ACC112 (cell line): ENCODE measurements around the gene RRP36.

ENCODE experiments used
- H2AFZ ChIP-seq: fragments of 200-600 bp; sonication (generic); one replicate; pipeline ENCODE4 v1.6.0; 2017; ENCODE audit warnings: antibody characterized with exemption, low read length; ENCODE audit not compliant: unreplicated experiment
- H3K27ac ChIP-seq: fragments of 200-600 bp; sonication (generic); 2 replicates; pipeline ENCODE4 v1.5.1; 2014; ENCODE audit warnings: low read depth, mild to moderate bottlenecking, antibody characterized with exemption, low read length, moderate library complexity
- H3K27me3 ChIP-seq: fragments of 200-600 bp; sonication (generic); 2 replicates; pipeline ENCODE4 v1.6.1; 2014; ENCODE audit warnings: mild to moderate bottlenecking, antibody characterized with exemption, low read length, moderate library complexity, mixed read lengths; ENCODE audit not compliant: insufficient read depth
- H3K36me3 ChIP-seq: fragments of 200-600 bp; sonication (generic); 2 replicates; pipeline ENCODE4 v1.6.1; 2016; ENCODE audit warnings: mild to moderate bottlenecking, antibody characterized with exemption, low read length, moderate library complexity, mixed read lengths; ENCODE audit not compliant: insufficient read depth
- H3K4me1 ChIP-seq: fragments of 200-600 bp; sonication (generic); one replicate; pipeline ENCODE4 v1.6.1; 2016; ENCODE audit warnings: low read length, mixed read lengths; ENCODE audit not compliant: insufficient read depth, unreplicated experiment, control insufficient read depth
- H3K4me3 ChIP-seq: fragments of 200-600 bp; sonication (generic); 2 replicates; pipeline ENCODE4 v1.5.1; 2014; ENCODE audit warnings: mild to moderate bottlenecking, low read depth, low read length
- H3K79me2 ChIP-seq: fragments of 200-600 bp; sonication (generic); one replicate; pipeline ENCODE4 v1.6.0; 2016; ENCODE audit warnings: low read length; ENCODE audit not compliant: control insufficient read depth, unreplicated experiment, insufficient read depth

The RRP36 gene

DNA sequence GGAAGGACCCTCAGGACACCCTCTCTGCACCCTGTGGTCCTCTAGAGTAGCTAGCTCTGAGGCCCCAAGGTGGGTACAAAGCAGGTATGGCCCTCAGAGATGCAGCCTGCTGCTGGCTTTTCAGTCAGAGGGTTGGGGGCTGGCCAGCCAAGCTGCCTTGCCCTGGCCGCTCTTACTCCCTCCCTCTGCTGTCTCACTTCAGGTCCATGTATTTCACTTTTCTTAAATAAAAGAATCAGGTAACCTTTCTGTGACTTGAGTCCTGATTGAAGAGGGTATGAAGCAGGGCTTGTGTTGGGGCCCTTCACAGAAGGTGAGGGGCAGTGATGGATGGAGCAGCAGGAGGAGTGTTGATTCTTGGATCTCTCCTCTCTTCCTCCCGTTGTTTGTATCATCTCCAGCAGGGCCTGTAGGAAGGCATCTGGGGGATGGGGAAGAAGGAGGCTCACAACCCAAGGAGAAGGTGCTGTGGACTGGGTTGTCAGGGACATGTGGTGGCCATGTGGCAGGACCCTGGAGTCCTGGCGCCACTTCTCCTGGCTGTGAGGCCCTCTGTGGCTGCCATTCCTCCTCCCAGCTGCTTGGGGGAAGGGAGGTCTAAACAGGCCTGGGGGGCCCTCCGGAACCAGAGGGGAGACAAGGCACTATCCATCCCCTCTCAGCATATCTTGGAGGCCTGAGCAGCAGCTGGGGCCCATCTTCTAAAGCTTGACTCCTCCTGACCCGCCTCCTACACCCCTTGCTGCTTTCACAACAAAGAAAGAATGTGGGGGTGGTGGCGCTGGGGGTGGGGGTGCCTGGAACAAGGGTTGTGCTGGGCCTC lies 53.6 kb downstream of the RRP36 start:
- peak overlapping the region; percentile 99 for H3K4me3 ChIP-seq
- peaks cover 23% of the 10 kb centered on the region for H3K79me2 ChIP-seq
- no peak overlapping the region for H3K27ac ChIP-seq
- peaks cover 17% of the 10 kb centered on the region for H3K4me1 ChIP-seq
- no peaks in the 10 kb centered on the region for H3K27me3 ChIP-seq
- no peak overlapping the region for H2AFZ ChIP-seq
- H3K36me3 ChIP-seq, result no peaks in the 10 kb centered on the region

GRCh38 chr6:43075670-43076463 lies 54.4 kb downstream of the RRP36 start, which contains the start of gene PTK7:
Gene PTK7, plus strand, starts transcription at chr6:43076314. Its CDS starts 175 bp downstream, at chr6:43076489.
- Histone ChIP-seq H3K79me2 (peaks cover 23% of the 10 kb centered on the region), H3K4me1 (peaks cover 17% of the 10 kb centered on the region), H3K27ac (no peak within 1 kb of the TSS), H3K27me3 (no peaks in the 10 kb centered on the region), H3K36me3 (no peaks in the 10 kb centered on the region), H2AFZ (peak within 1 kb of the TSS; percentile 88), H3K4me3 (peak within 1 kb of the TSS; percentile 99)

- H3K36me3 ChIP-seq, result no peaks in the 10 kb centered on the region
- no peaks in the 10 kb centered on the region for H3K27me3 ChIP-seq
- H3K4me3 ChIP-seq, result peak overlapping the region; percentile 99
- H2AFZ ChIP-seq, result peak overlapping the region; percentile 88
- no peak overlapping the region for H3K27ac ChIP-seq
- H3K4me1 ChIP-seq, result peaks cover 18% of the 10 kb centered on the region
- H3K79me2 ChIP-seq, result peaks cover 25% of the 10 kb centered on the region
Observed at GRCh38 chr6:43076464-43077332, 55.3 kb downstream of the RRP36 start.

DNA sequence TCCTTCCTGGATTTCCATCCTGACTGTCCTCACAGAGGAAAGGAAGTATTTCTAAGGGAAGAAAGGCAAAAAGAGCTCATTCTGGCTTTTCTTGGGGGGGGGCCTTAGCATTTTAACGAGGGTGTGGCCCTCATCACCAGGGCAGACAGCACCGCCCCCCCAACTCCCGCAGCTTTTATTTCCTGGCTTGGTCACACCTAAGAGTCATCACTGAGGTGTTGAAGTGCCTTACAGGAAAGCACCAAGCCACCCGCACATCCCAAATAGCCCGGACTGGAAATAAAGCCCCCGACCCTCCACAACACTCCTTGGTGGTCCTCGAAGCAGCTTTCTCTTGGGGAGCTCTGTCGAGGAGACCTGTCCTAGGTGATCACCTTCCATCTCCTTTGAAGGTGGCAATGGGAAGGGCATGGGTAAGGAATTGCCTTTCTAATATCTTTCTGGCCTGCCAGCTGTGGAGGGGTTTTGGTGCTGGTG lies 55.9 kb downstream of the RRP36 start:
- peaks cover 21% of the 10 kb centered on the region for H3K4me1 ChIP-seq
- H3K27ac ChIP-seq, result no peak overlapping the region
- H2AFZ ChIP-seq, result peak overlapping the region; percentile 88
- no peaks in the 10 kb centered on the region for H3K36me3 ChIP-seq
- H3K79me2 ChIP-seq, result peaks cover 28% of the 10 kb centered on the region
- peak overlapping the region; percentile 99 for H3K4me3 ChIP-seq
- H3K27me3 ChIP-seq, result no peaks in the 10 kb centered on the region

DNA sequence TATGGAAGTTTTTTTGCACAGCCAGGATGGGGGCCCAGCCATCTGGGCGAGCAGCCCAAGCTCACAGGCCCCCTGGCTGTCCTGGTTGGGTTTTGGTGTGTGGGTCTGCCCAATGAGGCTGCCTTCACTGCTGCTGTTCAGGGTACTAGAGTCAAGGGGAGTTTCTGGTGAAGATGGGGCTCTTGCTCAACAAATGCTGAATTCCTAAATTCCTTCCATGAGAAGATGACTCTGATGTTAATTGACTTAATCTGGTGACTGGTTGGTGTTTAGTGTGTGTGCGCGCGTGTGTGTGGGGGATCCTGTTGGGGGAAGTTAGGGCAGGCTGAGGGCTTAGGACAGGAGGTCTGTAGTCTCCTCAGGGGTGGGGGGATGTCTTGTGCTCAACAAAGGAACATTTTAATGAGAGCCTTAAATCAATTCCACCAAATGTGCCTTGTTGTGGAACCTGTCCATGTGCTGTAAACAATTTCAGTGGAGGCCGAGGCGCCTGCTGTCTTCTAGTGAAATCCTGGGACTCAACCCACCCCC lies 56.6 kb downstream of the RRP36 start:
- Histone ChIP-seq H3K36me3 (no peaks in the 10 kb centered on the region), H3K4me3 (peak overlapping the region; percentile 99), H3K27ac (no peak overlapping the region)

DNA sequence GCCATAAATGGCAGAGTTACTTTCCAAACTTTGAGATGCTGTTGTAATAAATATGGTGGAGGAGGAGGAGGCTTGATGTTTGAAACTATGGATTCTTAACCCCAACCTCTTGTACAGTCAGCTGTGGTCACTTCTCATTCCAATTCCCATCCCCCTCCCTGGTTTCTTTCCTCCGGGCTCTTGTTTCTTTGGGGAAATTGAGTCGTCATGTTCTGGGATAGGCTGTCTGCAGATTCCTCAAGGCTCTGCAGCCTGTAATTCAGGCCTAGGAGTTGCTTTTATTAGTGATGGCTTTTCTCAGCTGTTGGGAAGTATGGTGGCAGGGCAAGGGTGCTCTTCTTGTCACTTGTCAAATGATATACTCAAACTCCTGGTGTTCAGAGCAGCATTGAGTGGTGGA lies 57.3 kb downstream of the RRP36 start:
- no peak overlapping the region for H3K4me3 ChIP-seq
- H3K79me2 ChIP-seq, result peaks cover 40% of the 10 kb centered on the region

More for the DNA sequence above, 56.6 kb downstream of the RRP36 start:
- Histone ChIP-seq H2AFZ (no peak overlapping the region), H3K27me3 (no peaks in the 10 kb centered on the region), H3K79me2 (peaks cover 34% of the 10 kb centered on the region), H3K4me1 (peaks cover 21% of the 10 kb centered on the region)

More for the DNA sequence above, 57.3 kb downstream of the RRP36 start:
- H3K36me3 ChIP-seq, result no peaks in the 10 kb centered on the region
- H2AFZ ChIP-seq, result no peak overlapping the region
- H3K4me1 ChIP-seq, result peaks cover 21% of the 10 kb centered on the region
- no peak overlapping the region for H3K27ac ChIP-seq
- no peaks in the 10 kb centered on the region for H3K27me3 ChIP-seq
